ENCODE measurements around the gene CARD19.

DNA sequence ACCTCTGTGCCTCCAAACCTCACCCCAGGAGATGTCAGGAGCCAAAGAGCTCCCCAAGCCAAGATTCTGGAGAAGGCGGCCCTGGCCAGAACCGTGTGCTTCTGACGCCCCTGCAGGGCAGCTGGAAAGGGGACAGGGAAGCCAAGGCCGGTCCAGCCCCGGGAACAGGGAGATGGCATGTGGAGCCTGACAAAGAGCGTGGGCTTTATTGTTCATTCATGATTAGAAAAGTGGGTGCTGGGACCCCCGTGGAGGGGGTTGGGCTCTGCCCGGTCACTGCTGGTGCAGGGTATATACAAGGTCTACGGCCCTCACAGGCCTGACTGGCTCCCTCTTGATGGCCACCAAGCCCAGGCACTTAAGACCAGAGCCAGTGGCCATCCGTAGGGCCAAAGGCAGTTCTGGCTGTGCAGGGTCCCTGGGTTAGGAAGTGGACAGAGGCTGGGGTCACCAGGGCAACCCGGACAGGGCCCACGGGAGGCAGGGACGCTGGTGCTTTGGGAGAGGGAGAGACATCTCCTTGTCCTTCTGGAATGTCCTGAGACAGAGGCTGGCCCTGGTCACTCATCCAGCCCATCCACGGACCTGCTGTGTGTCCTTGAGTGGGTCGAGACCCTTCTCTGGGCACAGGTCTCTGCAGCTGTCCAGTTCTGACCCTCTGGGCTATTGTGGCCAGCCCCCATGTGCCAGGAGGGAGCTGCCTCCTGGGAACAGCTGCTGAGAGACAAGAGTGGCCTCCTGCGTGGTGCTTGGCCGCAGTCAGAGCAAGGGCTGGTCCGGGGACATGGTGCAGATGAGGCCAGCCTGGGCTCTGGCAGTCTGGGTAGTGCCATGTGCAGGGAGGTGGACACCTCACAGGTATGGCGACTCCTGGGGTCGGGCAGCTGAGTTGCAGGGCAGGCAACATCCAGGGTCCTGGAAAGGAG lies 25.6 kb downstream of the CARD19 start:
- no peak for TF ChIP-seq EZH2 (IDR thresholded peaks at IDR 0.05; ENCODE audit: insufficient read depth, poor library complexity, severe bottlenecking)
- TF ChIP-seq EZH2phosphoT487 (IDR thresholded peaks at IDR 0.05; ENCODE audit: insufficient read depth, low read depth): no peak
